ENCODE data around the gene WFDC12.

DNA sequence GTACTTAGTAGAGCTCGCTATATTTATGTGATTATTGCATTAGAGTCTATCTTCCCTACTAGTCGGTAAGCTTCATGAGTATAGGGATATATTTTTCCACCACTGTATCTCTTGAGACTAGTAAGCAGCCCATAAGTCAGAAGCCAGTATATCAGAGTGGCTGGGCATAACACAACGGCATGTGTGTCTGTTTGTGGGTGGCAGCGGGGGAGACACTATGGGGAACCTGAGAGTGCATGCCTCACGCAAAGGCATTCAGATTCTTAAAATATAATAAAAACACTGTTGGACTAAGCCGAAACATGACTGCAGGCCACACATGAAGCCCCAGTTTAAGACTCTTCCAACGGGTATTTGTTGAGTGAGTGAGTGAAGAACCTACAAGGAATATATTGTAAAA, 31.4 kb downstream of the WFDC12 start:
- TF ChIP-seq, protein P1, sequence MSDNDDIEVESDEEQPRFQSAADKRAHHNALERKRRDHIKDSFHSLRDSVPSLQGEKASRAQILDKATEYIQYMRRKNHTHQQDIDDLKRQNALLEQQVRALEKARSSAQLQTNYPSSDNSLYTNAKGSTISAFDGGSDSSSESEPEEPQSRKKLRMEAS (IDR thresholded peaks at IDR 0.05; ENCODE audit: insufficient read depth, insufficient read length) = no peak
- TF ChIP-seq POLR2AphosphoS5 (IDR thresholded peaks at IDR 0.05; ENCODE audit: insufficient read depth, low read depth, low read length) = no peak

Data from endothelial cell of umbilical vein (primary cell).